WTC11 (cell line): Measurements from ENCODE around the gene CYP2C18. TPM values are rescaled to one million over a fixed set of nuclear protein-coding genes. Genes with fewer than 3 reads are reported as not detected.
A peak's percentile ranks its signal among the peaks of the same experiment; 100 is the strongest.
"Not testable (repeated sequence)": the region's sequence is repeated elsewhere in the genome, so short reads cannot be mapped to it uniquely, and the experiment has no call there.

Source experiments
- ATAC-seq: fragments of 200-7000 bp; cut with Tn5 transposase; 2 replicates; pipeline ENCODE4 v1.10.0; 2021; ENCODE audit warnings: mild to moderate bottlenecking, moderate library complexity
- Bru-seq: library from RNA; stranded (reverse); fragments of 400-500 nt; gene quantifications from one replicate; lab custom pipeline; 2021; lab: Mats Ljungman, UMichigan
- CTCF ChIA-PET: fragments of 300-600 bp; sonication (Branson Sonifier 250); formaldehyde crosslinking; loops from one replicate; lab custom pipeline; 2021; ENCODE audit warnings: antibody characterized with exemption; lab: Charles Lee
- POLR2A ChIA-PET: fragments of 350-600 bp; sonication (Branson Sonifier 250); formaldehyde crosslinking; loops from one replicate; lab custom pipeline; 2021; ENCODE audit warnings: antibody characterized with exemption; lab: Charles Lee
- DNase-seq: peaks from one replicate; pipeline ENCODE4 v3.0.0; 2021; ENCODE audit warnings: low spot score
- H3K27ac Mint-ChIP-seq: 2 replicates; pipeline ENCODE4 v1.8.0; 2021; ENCODE audit warnings: mixed read lengths
- H3K27me3 Mint-ChIP-seq: 2 replicates; pipeline ENCODE4 v1.8.0; 2021; ENCODE audit warnings: low read depth, mild to moderate bottlenecking, moderate library complexity, mixed read lengths
- H3K36me3 Mint-ChIP-seq: 2 replicates; pipeline ENCODE4 v1.8.0; 2021; ENCODE audit warnings: mixed read lengths
- H3K4me1 Mint-ChIP-seq: 2 replicates; pipeline ENCODE4 v1.8.0; 2022; ENCODE audit warnings: mixed read lengths
- H3K4me3 Mint-ChIP-seq: 2 replicates; pipeline ENCODE4 v1.8.0; 2021; ENCODE audit warnings: mild to moderate bottlenecking, moderate library complexity, mixed read lengths
- H3K9me3 Mint-ChIP-seq: 2 replicates; pipeline ENCODE4 v1.8.0; 2021; ENCODE audit warnings: mixed read lengths
- ETV6 ChIP-seq: sonication (generic); formaldehyde crosslinking; IDR thresholded peaks from 2 replicates; pipeline ENCODE4 v1.8.1; 2022; ENCODE audit warnings: mild to moderate bottlenecking, missing genetic modification reagents
- FOXP1 ChIP-seq: sonication (generic); formaldehyde crosslinking; IDR thresholded peaks from 2 replicates; pipeline ENCODE4 v1.8.0; 2022; ENCODE audit warnings: missing genetic modification reagents, mild to moderate bottlenecking, moderate library complexity, borderline replicate concordance
- MYBL2 ChIP-seq: sonication (generic); formaldehyde crosslinking; IDR thresholded peaks from 2 replicates; pipeline ENCODE4 v1.8.1; 2023; ENCODE audit warnings: mild to moderate bottlenecking, moderate library complexity, missing genetic modification reagents
- NFE2L1 ChIP-seq: sonication (generic); formaldehyde crosslinking; IDR thresholded peaks from 2 replicates; pipeline ENCODE4 v1.8.1; 2023; ENCODE audit warnings: missing genetic modification reagents
- NFYB ChIP-seq: sonication (generic); formaldehyde crosslinking; conservative IDR thresholded peaks from 2 replicates; pipeline ENCODE4 v1.8.0; 2022; ENCODE audit warnings: low read depth, missing genetic modification reagents
- OVOL2 ChIP-seq: fragments of 250-450 bp; sonication (Bioruptor Pico); IDR thresholded peaks from 2 replicates; pipeline ENCODE4 v1.9.0; 2021; ENCODE audit warnings: mild to moderate bottlenecking, borderline replicate concordance
- PRRX2 ChIP-seq: fragments of 250-450 bp; sonication (Bioruptor Pico); IDR thresholded peaks from 2 replicates; pipeline ENCODE4 v1.8.0; 2021; ENCODE audit warnings: mild to moderate bottlenecking
- RORB ChIP-seq: fragments of 250-450 bp; sonication (Bioruptor Pico); IDR thresholded peaks from 2 replicates; pipeline ENCODE4 v1.9.0; 2021; ENCODE audit warnings: mild to moderate bottlenecking
- SOX15 ChIP-seq: fragments of 250-450 bp; sonication (Bioruptor Pico); IDR thresholded peaks from 2 replicates; pipeline ENCODE4 v1.9.0; 2021; ENCODE audit warnings: mild to moderate bottlenecking
- ZNF671 ChIP-seq: fragments of 250-450 bp; sonication (Bioruptor Pico); IDR thresholded peaks from 2 replicates; pipeline ENCODE4 v1.8.0; 2021; ENCODE audit warnings: mild to moderate bottlenecking
- long read RNA-seq, 3 experiments: library from RNA in 1 of 3; library from capped mRNA in 1 of 3; library from polyadenylated mRNA in 1 of 3; unstranded in 2 of 3; stranded (forward) in 1 of 3; transcript quantifications; one replicate each; pipeline ENCODE4 v2.0.0, GENCODE V29; 2021
- total RNA-seq: library from RNA; stranded (reverse); gene quantifications from 3 replicates; pipeline ENCODE4 v1.2.3, GENCODE V29; 2021
- TF ChIP-seq, protein P1 (sequence below): sonication (generic); formaldehyde crosslinking; IDR thresholded peaks from 2 replicates; pipeline ENCODE4 v1.8.0; 2022; ENCODE audit warnings: missing genetic modification reagents
- TF ChIP-seq, protein P2 (sequence below): sonication (generic); formaldehyde crosslinking; IDR thresholded peaks from 2 replicates; pipeline ENCODE4 v1.8.0; 2022; ENCODE audit warnings: mild to moderate bottlenecking, missing genetic modification reagents
- TF ChIP-seq, protein P3 (sequence below): sonication (generic); formaldehyde crosslinking; IDR thresholded peaks from 2 replicates; pipeline ENCODE4 v1.8.1; 2023; ENCODE audit warnings: mild to moderate bottlenecking, missing genetic modification reagents, moderate library complexity
- TF ChIP-seq, protein P4 (sequence below): sonication (generic); formaldehyde crosslinking; conservative IDR thresholded peaks from 2 replicates; pipeline ENCODE4 v1.8.1; 2023; ENCODE audit warnings: mild to moderate bottlenecking, low read depth, missing genetic modification reagents, moderate library complexity
- TF ChIP-seq, protein P5 (sequence below): fragments of 200-600 bp; IDR thresholded peaks from 2 replicates; pipeline ENCODE4 v1.8.0; 2022; ENCODE audit warnings: antibody characterized with exemption
- TF ChIP-seq, protein P6 (sequence below): fragments of 250-450 bp; sonication (Bioruptor Pico); IDR thresholded peaks from 2 replicates; pipeline ENCODE4 v1.9.0; 2021; ENCODE audit warnings: mild to moderate bottlenecking

CYP2C18 gene
- total RNA-seq (0.07 to 0.28 TPM (median 0.14 TPM) in 3 replicates), Bru-seq, nascent RNA (percentile 30 among the genes with signal in this experiment)
- long read RNA-seq, experiment 1, partial matches to known transcripts: 0 of 1 reads
- long read RNA-seq, experiment 1, other reads (novel, unspliced or antisense): 1 of 1 reads
- long read RNA-seq, experiment 2: 0 reads
- long read RNA-seq, experiment 3: 0 reads

DNA sequence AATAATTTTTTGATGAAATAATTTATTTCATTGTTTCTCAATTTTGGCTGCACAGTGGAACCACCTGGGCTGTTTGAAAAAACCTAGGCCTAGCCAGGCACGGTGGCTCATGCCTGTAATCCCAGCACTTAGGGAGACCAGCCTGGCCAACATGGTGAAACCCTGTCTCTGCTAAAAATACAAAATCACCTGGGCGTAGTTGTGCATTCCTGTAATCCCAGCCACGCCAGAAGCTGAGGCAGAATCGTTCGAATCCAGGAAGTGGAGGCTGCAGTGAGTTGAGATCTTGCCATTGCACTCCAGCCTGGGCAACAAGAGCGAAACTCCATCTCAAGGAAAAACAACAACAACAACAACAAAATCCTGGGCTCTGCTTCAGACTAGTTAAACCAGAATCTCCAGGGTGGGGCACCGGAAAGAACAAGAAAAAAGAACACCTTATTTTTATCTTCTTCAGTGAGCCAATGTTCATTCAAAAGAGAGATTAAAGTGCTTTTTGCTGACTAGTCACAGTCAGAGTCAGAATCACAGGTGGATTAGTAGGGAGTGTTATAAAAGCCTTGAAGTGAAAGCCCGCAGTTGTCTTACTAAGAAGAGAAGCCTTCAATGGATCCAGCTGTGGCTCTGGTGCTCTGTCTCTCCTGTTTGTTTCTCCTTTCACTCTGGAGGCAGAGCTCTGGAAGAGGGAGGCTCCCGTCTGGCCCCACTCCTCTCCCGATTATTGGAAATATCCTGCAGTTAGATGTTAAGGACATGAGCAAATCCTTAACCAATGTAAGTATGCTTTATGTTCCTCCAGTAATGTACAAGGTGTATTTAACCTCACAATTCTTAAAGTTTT, at the start of gene CYP2C18:
TSS of gene CYP2C18 (plus strand) at position 516 of the 841 bp plus-strand sequence. CDS start at position 607, 91 bp downstream.
- DNase-seq (no peak), ATAC-seq (0 out of 2 replicates have a peak, but pooled peaks have one; percentile 26)
- H3K4me3 Mint-ChIP-seq: no peak within 1 kb of the TSS
- H3K27me3 Mint-ChIP-seq: no peaks in the 10 kb centered on the region
- no peaks in the 10 kb centered on the region for H3K36me3 Mint-ChIP-seq
- peak within 1 kb of the TSS; percentile 51 for H3K27ac Mint-ChIP-seq
- TF ChIP-seq RORB (no peak), PRRX2 (CRISPR knock-in tag) (no peak), OVOL2 (CRISPR knock-in tag) (no peak), MYBL2 (CRISPR knock-in tag) (no peak), NFYB (CRISPR knock-in tag) (no peak), NFE2L1 (no peak), ETV6 (CRISPR knock-in tag) (no peak), ZNF671 (CRISPR knock-in tag) (no peak), FOXP1 (no peak)
- TF ChIP-seq, protein P1, sequence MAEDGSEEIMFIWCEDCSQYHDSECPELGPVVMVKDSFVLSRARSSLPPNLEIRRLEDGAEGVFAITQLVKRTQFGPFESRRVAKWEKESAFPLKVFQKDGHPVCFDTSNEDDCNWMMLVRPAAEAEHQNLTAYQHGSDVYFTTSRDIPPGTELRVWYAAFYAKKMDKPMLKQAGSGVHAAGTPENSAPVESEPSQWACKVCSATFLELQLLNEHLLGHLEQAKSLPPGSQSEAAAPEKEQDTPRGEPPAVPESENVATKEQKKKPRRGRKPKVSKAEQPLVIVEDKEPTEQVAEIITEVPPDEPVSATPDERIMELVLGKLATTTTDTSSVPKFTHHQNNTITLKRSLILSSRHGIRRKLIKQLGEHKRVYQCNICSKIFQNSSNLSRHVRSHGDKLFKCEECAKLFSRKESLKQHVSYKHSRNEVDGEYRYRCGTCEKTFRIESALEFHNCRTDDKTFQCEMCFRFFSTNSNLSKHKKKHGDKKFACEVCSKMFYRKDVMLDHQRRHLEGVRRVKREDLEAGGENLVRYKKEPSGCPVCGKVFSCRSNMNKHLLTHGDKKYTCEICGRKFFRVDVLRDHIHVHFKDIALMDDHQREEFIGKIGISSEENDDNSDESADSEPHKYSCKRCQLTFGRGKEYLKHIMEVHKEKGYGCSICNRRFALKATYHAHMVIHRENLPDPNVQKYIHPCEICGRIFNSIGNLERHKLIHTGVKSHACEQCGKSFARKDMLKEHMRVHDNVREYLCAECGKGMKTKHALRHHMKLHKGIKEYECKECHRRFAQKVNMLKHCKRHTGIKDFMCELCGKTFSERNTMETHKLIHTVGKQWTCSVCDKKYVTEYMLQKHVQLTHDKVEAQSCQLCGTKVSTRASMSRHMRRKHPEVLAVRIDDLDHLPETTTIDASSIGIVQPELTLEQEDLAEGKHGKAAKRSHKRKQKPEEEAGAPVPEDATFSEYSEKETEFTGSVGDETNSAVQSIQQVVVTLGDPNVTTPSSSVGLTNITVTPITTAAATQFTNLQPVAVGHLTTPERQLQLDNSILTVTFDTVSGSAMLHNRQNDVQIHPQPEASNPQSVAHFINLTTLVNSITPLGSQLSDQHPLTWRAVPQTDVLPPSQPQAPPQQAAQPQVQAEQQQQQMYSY (CRISPR knock-in tag): no peak
- TF ChIP-seq, protein P2, sequence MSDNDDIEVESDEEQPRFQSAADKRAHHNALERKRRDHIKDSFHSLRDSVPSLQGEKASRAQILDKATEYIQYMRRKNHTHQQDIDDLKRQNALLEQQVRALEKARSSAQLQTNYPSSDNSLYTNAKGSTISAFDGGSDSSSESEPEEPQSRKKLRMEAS (CRISPR knock-in tag): no peak
- TF ChIP-seq, protein P3, sequence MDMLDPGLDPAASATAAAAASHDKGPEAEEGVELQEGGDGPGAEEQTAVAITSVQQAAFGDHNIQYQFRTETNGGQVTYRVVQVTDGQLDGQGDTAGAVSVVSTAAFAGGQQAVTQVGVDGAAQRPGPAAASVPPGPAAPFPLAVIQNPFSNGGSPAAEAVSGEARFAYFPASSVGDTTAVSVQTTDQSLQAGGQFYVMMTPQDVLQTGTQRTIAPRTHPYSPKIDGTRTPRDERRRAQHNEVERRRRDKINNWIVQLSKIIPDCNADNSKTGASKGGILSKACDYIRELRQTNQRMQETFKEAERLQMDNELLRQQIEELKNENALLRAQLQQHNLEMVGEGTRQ (CRISPR knock-in tag): no peak
- TF ChIP-seq, protein P4, sequence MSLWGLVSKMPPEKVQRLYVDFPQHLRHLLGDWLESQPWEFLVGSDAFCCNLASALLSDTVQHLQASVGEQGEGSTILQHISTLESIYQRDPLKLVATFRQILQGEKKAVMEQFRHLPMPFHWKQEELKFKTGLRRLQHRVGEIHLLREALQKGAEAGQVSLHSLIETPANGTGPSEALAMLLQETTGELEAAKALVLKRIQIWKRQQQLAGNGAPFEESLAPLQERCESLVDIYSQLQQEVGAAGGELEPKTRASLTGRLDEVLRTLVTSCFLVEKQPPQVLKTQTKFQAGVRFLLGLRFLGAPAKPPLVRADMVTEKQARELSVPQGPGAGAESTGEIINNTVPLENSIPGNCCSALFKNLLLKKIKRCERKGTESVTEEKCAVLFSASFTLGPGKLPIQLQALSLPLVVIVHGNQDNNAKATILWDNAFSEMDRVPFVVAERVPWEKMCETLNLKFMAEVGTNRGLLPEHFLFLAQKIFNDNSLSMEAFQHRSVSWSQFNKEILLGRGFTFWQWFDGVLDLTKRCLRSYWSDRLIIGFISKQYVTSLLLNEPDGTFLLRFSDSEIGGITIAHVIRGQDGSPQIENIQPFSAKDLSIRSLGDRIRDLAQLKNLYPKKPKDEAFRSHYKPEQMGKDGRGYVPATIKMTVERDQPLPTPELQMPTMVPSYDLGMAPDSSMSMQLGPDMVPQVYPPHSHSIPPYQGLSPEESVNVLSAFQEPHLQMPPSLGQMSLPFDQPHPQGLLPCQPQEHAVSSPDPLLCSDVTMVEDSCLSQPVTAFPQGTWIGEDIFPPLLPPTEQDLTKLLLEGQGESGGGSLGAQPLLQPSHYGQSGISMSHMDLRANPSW (CRISPR knock-in tag): no peak
- H3K9me3 Mint-ChIP-seq: peaks cover 10% of the 10 kb centered on the region
- ChIA-PET POLR2A (no interaction called here), CTCF (no interaction called here)
- peaks cover 6% of the 10 kb centered on the region for H3K4me1 Mint-ChIP-seq

DNA sequence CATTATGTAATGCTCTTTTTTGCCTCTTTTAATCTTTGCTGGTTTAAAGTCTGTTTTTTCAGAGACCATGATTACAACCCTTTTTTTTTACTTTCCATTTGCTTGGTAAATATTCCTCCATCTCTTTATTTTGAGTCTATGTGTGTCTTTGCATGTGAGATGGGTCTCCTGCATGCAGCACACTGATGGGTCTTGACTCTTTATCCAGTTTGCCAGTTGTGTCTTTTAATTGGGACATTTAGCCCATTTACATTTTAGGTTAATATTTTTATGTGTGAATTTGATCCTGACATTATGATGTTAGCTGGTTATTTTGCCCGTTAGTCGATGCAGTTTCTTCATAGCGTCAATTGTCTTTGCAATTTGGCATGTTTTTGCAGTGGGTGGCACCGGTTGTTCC, 45.4 kb upstream of the CYP2C18 start:
- POLR2A ChIA-PET, CTCF ChIA-PET: not testable (repeated sequence)

DNA sequence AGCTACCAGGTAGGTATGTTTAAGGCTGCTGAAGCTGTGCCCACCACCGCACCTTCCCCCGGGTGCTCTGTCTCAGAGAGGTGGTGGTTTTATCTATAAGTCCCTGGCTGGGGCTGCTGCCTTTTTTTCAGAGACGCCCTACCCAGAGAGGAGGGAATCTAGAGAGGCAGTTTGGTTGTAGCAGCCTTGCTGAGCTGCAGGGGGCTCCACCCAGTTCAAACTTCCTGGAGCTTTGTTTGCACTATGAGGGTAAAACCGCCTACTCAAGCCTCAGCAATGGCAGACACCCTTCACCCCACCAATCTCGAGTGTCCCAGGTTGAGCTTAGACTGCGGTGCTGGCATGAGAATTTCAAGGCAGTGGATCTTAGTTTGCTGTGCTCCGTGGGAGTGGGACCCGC, 43.6 kb upstream of the CYP2C18 start:
- POLR2A ChIA-PET: no interaction called here
- Mint-ChIP-seq H3K4me1 (no peaks in the 10 kb centered on the region), H3K27ac (no peak overlapping the region), H3K27me3 (peaks cover 8% of the 10 kb centered on the region), H3K4me3 (no peak overlapping the region)
- CTCF ChIA-PET: interaction anchor here (0.9 to 1.4 kb wide), 7 partner anchors 10 to 358 kb away, joined by 3 to 4 read pairs (median 3); no protein-coding TSS in a partner anchor
- TF ChIP-seq, protein P5, sequence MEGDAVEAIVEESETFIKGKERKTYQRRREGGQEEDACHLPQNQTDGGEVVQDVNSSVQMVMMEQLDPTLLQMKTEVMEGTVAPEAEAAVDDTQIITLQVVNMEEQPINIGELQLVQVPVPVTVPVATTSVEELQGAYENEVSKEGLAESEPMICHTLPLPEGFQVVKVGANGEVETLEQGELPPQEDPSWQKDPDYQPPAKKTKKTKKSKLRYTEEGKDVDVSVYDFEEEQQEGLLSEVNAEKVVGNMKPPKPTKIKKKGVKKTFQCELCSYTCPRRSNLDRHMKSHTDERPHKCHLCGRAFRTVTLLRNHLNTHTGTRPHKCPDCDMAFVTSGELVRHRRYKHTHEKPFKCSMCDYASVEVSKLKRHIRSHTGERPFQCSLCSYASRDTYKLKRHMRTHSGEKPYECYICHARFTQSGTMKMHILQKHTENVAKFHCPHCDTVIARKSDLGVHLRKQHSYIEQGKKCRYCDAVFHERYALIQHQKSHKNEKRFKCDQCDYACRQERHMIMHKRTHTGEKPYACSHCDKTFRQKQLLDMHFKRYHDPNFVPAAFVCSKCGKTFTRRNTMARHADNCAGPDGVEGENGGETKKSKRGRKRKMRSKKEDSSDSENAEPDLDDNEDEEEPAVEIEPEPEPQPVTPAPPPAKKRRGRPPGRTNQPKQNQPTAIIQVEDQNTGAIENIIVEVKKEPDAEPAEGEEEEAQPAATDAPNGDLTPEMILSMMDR: peak; percentile 32; the same call in 1 of the 2 replicates
- TF ChIP-seq SOX15: no peak
- TF ChIP-seq, protein P6, sequence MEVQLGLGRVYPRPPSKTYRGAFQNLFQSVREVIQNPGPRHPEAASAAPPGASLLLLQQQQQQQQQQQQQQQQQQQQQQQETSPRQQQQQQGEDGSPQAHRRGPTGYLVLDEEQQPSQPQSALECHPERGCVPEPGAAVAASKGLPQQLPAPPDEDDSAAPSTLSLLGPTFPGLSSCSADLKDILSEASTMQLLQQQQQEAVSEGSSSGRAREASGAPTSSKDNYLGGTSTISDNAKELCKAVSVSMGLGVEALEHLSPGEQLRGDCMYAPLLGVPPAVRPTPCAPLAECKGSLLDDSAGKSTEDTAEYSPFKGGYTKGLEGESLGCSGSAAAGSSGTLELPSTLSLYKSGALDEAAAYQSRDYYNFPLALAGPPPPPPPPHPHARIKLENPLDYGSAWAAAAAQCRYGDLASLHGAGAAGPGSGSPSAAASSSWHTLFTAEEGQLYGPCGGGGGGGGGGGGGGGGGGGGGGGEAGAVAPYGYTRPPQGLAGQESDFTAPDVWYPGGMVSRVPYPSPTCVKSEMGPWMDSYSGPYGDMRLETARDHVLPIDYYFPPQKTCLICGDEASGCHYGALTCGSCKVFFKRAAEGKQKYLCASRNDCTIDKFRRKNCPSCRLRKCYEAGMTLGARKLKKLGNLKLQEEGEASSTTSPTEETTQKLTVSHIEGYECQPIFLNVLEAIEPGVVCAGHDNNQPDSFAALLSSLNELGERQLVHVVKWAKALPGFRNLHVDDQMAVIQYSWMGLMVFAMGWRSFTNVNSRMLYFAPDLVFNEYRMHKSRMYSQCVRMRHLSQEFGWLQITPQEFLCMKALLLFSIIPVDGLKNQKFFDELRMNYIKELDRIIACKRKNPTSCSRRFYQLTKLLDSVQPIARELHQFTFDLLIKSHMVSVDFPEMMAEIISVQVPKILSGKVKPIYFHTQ (CRISPR knock-in tag): no peak
- TF ChIP-seq, all 79 proteins: peak for 1
- peaks cover 44% of the 10 kb centered on the region for H3K36me3 Mint-ChIP-seq
- H3K9me3 Mint-ChIP-seq: peaks cover 50% of the 10 kb centered on the region
- DNase-seq (peak; percentile 38), ATAC-seq (peak; percentile 91)

More for the DNA sequence above, 45.4 kb upstream of the CYP2C18 start:
- not testable (repeated sequence) for DNase-seq, H3K4me1 Mint-ChIP-seq, H3K27me3 Mint-ChIP-seq, H3K4me3 Mint-ChIP-seq, ATAC-seq, H3K27ac Mint-ChIP-seq
- Mint-ChIP-seq H3K9me3 (peaks cover 67% of the 10 kb centered on the region), H3K36me3 (peaks cover 59% of the 10 kb centered on the region)
